HFF-Myc (cell line): Measurements from ENCODE around the gene APBB1.

Experiments used
- DNase-seq: peaks from one replicate; pipeline ENCODE4 v3.0.0-alpha.2; 2011; ENCODE audit warnings: low read depth; ENCODE audit errors: extremely low read depth
- H3K4me3 ChIP-seq: replicated peaks from 2 replicates; pipeline ENCODE4 v1.5.1; 2011; ENCODE audit warnings: low read depth, mild to moderate bottlenecking, control low read depth, low read length
- TF ChIP-seq, protein P1 (sequence below): IDR thresholded peaks from 2 replicates; pipeline ENCODE4 v1.5.1; 2012; ENCODE audit warnings: mild to moderate bottlenecking, low read depth, low read length, control low read depth; ENCODE audit errors: missing control alignments

APBB1 gene

DNA sequence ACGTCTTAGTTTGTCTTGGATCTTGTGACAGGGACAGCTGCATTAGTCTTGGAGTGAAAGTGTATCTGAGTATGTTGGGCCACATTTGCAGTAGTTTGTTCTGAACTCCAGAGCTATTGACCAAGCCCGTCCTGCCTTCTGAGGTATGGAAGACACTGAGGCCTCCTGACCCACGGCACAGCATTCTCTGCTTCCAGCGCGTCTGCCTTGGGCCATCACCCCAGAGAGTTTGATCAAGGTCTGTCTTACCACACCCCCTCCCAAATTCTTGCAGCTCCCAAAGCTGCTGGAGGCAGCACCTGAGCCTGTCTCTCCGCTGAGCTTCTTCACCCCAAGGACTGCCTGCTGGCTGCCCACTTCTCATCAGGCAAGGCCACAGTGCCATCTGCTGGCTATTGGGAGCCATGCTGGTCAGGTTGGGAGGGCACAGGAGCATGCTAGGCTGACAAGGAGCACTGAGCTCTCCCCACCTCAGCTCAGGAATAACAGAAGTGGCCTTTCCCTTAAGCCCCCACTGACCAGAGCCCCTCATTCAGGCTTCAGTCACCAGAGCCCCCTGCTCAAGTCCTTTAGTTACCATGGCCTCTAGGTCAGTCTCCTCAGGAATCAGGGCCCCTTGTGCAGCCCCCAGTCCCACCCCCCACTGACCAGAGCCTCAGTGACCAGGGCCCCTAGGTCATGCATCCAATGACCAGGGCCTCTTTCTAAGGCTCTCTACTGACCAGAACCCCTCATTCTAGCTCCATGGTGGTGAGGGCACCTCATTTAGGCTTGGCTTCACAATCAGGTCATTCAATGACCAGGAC lies 55.8 kb downstream of the APBB1 start:
- peak; percentile 47 for DNase-seq
- TF ChIP-seq, protein P1, sequence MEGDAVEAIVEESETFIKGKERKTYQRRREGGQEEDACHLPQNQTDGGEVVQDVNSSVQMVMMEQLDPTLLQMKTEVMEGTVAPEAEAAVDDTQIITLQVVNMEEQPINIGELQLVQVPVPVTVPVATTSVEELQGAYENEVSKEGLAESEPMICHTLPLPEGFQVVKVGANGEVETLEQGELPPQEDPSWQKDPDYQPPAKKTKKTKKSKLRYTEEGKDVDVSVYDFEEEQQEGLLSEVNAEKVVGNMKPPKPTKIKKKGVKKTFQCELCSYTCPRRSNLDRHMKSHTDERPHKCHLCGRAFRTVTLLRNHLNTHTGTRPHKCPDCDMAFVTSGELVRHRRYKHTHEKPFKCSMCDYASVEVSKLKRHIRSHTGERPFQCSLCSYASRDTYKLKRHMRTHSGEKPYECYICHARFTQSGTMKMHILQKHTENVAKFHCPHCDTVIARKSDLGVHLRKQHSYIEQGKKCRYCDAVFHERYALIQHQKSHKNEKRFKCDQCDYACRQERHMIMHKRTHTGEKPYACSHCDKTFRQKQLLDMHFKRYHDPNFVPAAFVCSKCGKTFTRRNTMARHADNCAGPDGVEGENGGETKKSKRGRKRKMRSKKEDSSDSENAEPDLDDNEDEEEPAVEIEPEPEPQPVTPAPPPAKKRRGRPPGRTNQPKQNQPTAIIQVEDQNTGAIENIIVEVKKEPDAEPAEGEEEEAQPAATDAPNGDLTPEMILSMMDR = peak; percentile 97
- no peak overlapping the region for H3K4me3 ChIP-seq

DNA sequence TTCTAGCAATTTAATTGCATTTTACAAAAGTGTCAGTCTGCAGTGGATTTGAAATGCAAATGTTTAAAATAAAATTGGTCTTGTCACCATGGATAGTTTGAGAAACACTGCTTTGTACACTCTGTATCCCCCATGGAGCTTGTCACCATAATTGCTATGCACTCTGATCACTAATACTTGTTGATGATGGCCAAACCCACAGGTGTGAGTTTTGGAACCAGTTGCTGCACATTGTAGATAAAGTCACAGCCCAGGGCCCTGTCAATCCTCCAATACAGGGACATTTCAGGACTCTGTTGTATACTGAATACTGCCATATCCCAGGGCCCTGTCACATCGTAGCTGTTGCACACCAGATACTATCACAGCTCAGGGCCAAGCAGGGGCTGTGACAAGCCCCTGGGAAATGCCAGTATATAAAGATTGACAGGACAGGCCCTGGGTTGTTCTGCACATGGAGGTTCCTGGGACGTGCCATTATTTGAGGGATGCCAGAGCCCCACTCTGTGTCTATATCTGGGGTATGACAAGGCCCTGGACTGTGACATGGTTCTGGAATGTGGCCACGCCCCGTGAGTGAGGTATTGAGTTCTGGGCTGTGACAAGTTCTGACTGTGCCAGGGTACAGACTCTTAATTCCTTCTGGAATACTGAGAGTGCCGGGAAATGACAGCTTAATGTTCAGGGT lies 56.6 kb downstream of the APBB1 start:
- TF ChIP-seq, protein P1 = no peak
- H3K4me3 ChIP-seq = no peak overlapping the region
- DNase-seq = no peak

DNA sequence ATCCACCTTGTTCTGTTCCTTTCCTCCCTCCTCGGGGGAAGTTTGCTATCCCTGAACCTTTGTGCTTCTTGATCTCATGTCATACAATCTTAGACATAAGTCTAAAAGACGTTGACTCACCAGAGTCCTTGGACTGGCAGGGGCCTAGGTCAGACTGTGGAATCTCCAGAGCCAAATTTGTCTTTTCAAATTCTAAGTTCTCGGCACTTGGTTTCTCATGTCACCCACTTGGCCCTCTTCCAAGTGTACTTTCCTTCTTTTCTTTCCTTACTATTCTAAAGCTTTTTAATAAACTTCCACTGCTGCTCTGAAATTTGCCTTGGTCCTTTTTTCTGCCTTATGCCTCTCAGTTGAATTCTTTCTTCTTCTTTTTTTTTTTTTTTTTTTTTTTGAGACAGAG lies 58.7 kb downstream of the APBB1 start:
- no peak overlapping the region for H3K4me3 ChIP-seq
- no peak for DNase-seq
- TF ChIP-seq, protein P1 = no peak

DNA sequence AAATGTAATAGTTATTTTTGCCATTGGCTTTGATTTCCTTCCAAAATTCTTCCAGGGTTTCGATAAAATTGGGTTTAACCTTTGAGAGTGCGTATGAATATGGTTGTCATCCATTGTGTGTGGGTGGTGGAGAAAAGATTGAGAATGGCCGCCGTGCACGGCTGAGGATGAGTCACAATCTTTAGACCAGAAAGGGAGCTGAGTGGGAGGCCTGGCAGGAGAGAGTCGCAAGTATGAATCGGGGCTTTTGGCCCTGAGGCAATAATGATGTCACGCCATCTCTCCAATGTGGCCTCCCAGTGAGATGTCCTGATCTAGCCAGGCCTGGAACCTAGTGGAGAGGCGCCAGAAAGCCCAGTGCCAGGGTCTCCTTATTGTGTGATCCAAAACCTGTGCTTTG lies 61.7 kb downstream of the APBB1 start:
- TF ChIP-seq, protein P1 = no peak
- peak; percentile 57 for DNase-seq
- H3K4me3 ChIP-seq = no peak overlapping the region

DNA sequence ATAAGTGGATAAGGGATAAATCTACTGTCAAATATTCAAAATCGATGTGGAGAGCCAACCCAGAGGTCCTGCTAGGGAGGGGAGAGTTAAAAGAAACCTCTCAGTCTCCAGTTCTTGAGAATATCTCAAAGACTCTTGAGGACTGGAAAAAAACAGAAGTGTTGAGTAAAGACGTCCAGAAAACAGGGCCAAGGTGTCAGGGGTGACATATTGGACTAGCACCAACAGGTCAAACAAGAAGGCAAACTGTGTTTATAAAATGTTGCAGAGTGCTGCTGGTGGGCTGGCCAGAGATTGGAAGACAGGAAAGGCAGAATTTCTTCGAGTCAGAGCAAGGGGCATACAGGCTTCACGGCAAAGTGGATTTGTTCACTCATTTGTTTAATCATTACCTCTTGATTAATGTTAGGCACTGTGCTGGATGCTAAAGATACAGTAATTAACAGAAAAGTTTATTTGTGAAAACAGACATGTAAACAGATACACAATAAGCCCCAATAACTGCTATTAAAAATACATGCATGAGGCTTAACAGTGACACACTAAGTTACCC lies 62.3 kb downstream of the APBB1 start:
- TF ChIP-seq, protein P1 = no peak
- DNase-seq = no peak
- no peak overlapping the region for H3K4me3 ChIP-seq

DNA sequence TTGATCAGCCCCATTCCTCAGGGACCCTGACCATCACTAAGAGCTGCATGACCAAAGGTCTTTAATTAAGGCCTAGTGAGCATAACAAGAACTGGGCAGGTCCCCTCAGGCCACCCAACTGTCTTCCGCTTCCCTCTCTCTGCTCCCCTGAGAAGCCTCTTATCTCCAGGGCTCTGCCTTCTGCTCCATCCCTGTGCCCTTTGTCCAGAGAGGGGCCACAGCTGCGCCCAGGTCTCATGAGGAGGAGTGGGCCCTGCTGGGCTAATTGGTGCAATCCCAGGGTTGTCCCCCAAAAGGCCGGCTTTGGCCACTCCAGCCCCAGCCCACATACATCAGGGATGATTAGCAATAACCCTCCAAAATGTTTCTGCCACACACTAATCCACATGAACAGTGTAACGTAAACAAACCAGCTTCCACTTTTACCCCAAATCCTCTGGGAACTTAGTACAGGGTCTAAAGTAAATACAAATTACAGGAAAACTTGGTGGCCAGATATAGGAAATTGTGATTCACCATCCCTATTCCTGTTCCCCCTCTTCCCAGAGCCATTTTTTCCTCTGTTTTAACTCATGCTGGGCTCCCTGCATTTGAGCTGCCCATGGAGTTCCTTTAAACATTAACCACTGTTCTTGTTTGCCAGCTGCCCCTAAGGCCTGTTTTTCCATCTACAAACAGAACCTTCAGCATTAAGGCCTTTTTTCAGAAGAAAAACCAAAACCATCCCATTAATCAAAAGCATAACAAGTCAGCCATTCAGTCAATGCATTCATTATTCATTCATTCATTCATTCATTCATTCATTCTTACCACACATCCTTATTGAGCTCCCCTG lies 64.0 kb downstream of the APBB1 start:
- DNase-seq = no peak
- TF ChIP-seq, protein P1 = no peak
- H3K4me3 ChIP-seq = no peak overlapping the region
